ENCODE data around the gene SMIM14.

The SMIM14 gene

DNA sequence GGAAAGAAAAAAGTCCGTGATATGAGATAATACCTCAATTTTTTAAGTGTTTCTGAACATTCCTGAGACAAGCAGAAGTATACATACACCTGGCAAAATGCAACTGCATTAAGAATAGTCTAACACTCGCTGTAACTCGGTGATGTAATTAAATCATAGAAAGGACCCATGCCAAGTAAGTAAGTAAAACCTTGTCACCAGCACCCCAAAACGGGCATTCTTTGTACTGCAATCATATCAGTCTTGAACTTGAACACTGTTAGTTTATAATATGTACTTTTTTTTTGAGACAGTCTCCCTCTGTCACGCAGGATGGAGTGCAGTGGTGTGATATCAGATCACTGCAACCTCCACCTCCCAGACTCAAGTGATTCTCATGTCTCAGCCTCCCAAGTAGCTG lies 47.4 kb downstream of the SMIM14 start:
- Histone ChIP-seq H3K36me3 (no peaks in the 10 kb centered on the region), H3K27me3 (no peaks in the 10 kb centered on the region), H3K9me3 (no peaks in the 10 kb centered on the region), H3K4me1 (ENCODE audit: control insufficient read depth in 1 of 2, insufficient read depth in 1 of 2, low read depth in 1 of 2, low read length in 1 of 2) (no peaks in the 10 kb centered on the region), H3K27ac (no peak overlapping the region), H3K4me3 (ENCODE audit: low read depth in 1 of 2, low read length in 1 of 2) (no peak overlapping the region)
- TF ChIP-seq, protein P1, sequence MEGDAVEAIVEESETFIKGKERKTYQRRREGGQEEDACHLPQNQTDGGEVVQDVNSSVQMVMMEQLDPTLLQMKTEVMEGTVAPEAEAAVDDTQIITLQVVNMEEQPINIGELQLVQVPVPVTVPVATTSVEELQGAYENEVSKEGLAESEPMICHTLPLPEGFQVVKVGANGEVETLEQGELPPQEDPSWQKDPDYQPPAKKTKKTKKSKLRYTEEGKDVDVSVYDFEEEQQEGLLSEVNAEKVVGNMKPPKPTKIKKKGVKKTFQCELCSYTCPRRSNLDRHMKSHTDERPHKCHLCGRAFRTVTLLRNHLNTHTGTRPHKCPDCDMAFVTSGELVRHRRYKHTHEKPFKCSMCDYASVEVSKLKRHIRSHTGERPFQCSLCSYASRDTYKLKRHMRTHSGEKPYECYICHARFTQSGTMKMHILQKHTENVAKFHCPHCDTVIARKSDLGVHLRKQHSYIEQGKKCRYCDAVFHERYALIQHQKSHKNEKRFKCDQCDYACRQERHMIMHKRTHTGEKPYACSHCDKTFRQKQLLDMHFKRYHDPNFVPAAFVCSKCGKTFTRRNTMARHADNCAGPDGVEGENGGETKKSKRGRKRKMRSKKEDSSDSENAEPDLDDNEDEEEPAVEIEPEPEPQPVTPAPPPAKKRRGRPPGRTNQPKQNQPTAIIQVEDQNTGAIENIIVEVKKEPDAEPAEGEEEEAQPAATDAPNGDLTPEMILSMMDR (IDR thresholded peaks at IDR 0.05): no peak

DNA sequence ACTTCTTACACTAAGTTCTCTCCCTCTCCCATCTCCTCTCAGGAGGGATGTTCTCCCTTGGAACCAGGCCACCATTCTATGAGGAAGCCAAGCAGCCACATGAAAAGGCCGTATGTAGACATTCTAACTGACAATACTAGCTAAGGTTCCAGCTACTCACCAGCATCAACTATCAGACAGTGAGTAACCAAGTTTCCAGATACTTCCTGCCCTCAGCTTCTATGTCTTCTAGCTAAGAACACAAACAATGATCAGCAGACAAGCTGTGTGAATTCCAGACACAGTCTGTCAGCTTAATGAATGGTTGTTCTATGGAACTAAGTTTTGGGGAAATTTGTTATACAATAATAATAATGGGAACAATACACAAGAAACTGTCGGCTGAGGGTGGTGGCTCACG lies 50.8 kb downstream of the SMIM14 start:
- H3K27ac ChIP-seq: no peak overlapping the region

DNA sequence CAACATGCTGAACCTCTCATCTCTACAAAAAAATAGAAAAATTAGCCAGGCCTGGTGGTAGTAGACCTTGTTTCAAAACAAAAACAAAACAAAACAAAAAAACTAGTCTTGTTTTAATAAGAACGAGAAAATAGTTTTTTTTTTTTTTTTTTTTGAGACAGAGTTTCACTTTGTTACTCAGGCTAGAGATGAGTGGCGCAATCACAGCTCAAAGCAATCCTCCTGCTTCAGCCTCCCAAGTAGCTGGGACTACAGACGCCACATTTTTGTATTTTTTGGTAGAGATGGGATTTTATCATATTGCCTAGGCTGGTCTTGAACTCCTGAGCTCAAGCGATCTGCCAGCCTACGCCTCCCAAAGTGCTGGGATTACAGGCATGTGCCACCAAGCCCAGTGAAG lies 63.7 kb downstream of the SMIM14 start:
- H3K27ac ChIP-seq: no peak overlapping the region
- no peaks in the 10 kb centered on the region for H3K36me3 ChIP-seq
- H3K9me3 ChIP-seq: no peaks in the 10 kb centered on the region
- H3K4me1 ChIP-seq (ENCODE audit: control insufficient read depth in 1 of 2, insufficient read depth in 1 of 2, low read depth in 1 of 2, low read length in 1 of 2): no peaks in the 10 kb centered on the region
- TF ChIP-seq, protein P1 (IDR thresholded peaks at IDR 0.05): no peak
- no peaks in the 10 kb centered on the region for H3K27me3 ChIP-seq
- H3K4me3 ChIP-seq (ENCODE audit: low read depth in 1 of 2, low read length in 1 of 2): no peak overlapping the region

More for the DNA sequence above, 50.8 kb downstream of the SMIM14 start:
- TF ChIP-seq, protein P1 (IDR thresholded peaks at IDR 0.05): no peak
- Histone ChIP-seq H3K4me3 (ENCODE audit: low read depth in 1 of 2, low read length in 1 of 2) (no peak overlapping the region), H3K9me3 (no peaks in the 10 kb centered on the region), H3K36me3 (no peaks in the 10 kb centered on the region), H3K4me1 (ENCODE audit: control insufficient read depth in 1 of 2, insufficient read depth in 1 of 2, low read depth in 1 of 2, low read length in 1 of 2) (no peaks in the 10 kb centered on the region), H3K27me3 (no peaks in the 10 kb centered on the region)

DNA sequence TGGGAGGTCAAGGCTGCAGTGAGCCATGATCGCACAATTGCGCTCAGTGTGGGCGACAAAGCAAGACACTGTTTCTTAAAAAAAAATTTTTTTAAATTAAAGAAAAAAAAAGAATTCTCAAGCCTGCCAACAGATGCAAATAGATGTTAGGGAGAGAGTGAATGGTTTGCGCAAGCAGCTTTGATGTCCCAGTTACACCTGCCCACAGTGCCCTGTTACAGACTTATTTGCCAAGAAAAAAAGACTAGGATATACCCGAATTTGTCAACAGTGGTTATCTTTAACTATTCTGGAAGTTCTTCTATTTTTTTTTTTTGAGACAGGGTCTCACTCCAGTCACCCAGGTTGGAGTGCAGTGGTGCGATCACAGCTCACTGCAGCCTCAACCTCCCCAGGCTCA lies 67.2 kb downstream of the SMIM14 start:
- Histone ChIP-seq H3K27me3 (no peaks in the 10 kb centered on the region), H3K4me1 (ENCODE audit: control insufficient read depth in 1 of 2, insufficient read depth in 1 of 2, low read depth in 1 of 2, low read length in 1 of 2) (no peaks in the 10 kb centered on the region), H3K36me3 (no peaks in the 10 kb centered on the region), H3K27ac (no peak overlapping the region), H3K4me3 (ENCODE audit: low read depth in 1 of 2, low read length in 1 of 2) (no peak overlapping the region), H3K9me3 (no peaks in the 10 kb centered on the region)
- TF ChIP-seq, protein P1 (IDR thresholded peaks at IDR 0.05): no peak

DNA sequence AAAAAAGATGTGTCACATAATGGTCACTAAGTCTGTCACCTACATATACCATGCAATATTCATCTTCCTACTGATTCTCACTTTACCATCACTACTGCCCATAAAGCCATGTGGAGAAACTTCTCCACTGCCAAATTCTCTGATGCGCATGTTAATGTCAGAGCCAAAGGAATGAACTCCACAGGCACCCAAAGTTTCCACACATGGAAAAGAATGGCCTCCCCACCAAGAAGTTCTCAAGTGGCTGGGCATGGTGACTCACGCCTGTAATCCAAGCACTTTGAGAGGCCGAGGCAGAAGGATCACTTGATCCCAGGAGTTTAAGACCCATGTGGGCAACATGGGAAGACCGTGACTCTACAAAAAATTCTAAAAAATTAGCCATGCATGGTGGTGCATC lies 67.6 kb downstream of the SMIM14 start:
- H3K27me3 ChIP-seq: no peaks in the 10 kb centered on the region
- TF ChIP-seq, protein P1 (IDR thresholded peaks at IDR 0.05): no peak
- no peaks in the 10 kb centered on the region for H3K36me3 ChIP-seq

DNA sequence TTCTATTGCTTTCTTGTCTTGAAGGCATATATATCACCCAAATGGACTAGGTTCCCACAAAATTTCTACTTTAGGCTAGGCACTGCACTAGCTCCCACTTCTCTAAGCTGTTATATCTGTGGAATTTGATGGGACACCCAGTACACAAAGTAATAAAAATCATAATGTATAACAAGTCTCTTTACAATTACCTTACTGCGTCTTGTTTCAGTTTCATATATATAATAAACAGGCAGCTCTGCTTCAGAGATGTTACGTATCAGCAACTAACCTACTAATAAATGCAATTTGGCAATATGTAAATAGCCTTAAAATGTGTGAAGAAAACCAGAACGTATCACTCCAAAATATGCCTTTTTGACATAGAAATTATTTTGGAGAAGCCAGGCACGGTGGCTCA lies 69.5 kb downstream of the SMIM14 start:
- Histone ChIP-seq H3K27me3 (no peaks in the 10 kb centered on the region), H3K36me3 (no peaks in the 10 kb centered on the region), H3K4me3 (ENCODE audit: low read depth in 1 of 2, low read length in 1 of 2) (no peak overlapping the region), H3K4me1 (ENCODE audit: control insufficient read depth in 1 of 2, insufficient read depth in 1 of 2, low read depth in 1 of 2, low read length in 1 of 2) (no peaks in the 10 kb centered on the region), H3K9me3 (no peaks in the 10 kb centered on the region), H3K27ac (no peak overlapping the region)
- TF ChIP-seq, protein P1 (IDR thresholded peaks at IDR 0.05): no peak

More for the DNA sequence above, 67.6 kb downstream of the SMIM14 start:
- Histone ChIP-seq H3K4me1 (ENCODE audit: control insufficient read depth in 1 of 2, insufficient read depth in 1 of 2, low read depth in 1 of 2, low read length in 1 of 2) (no peaks in the 10 kb centered on the region), H3K4me3 (ENCODE audit: low read depth in 1 of 2, low read length in 1 of 2) (no peak overlapping the region), H3K9me3 (no peaks in the 10 kb centered on the region), H3K27ac (no peak overlapping the region)

Measured in neutrophil (primary cell).